GM18505 (cell line): ENCODE data around the gene MAP4K3.

Experiments
- ATAC-seq: cut with Tn5 transposase; IDR thresholded peaks from one replicate; pipeline ENCODE4 v1.9.1; 2021; ENCODE audit not compliant: unreplicated experiment
- POLR2A ChIP-seq: IDR thresholded peaks from 4 replicates; pipeline ENCODE4 v1.6.1; 2011; ENCODE audit warnings: borderline replicate concordance; ENCODE audit not compliant: insufficient read depth, insufficient read length; ENCODE audit errors: extremely low read depth

The MAP4K3 gene

GRCh38 chr2:39203382-39203781 lies 233.7 kb downstream of the MAP4K3 start:
- no peak for ATAC-seq
- TF ChIP-seq POLR2A, result no peak

- ATAC-seq, result no peak
- TF ChIP-seq POLR2A, result no peak
These were observed 234.3 kb downstream of the MAP4K3 start for GRCh38 chr2:39202639-39203369.
